GM21423 (cell line): ENCODE measurements around the gene MUC16.

ENCODE experiments used
- ATAC-seq: cut with Tn5 transposase; IDR thresholded peaks from one replicate; pipeline ENCODE4 v1.9.1; 2021; ENCODE audit warnings: mild to moderate bottlenecking, moderate library complexity; ENCODE audit not compliant: unreplicated experiment

The MUC16 gene

GRCh38 chr19:9009431-9009830 is 778 bp downstream of the MUC16 start:
- no peak for ATAC-seq

- no peak for ATAC-seq
These were observed 1.5 kb downstream of the MUC16 start for GRCh38 chr19:9008667-9009066.

GRCh38 chr19:9000933-9001332 is 9.3 kb downstream of the MUC16 start:
- no peak for ATAC-seq

- ATAC-seq = no peak
These were observed 22.0 kb downstream of the MUC16 start for GRCh38 chr19:8988204-8988603.

- ATAC-seq = no peak
These were observed 23.9 kb downstream of the MUC16 start for GRCh38 chr19:8986296-8986695.

- ATAC-seq = no peak
These were observed 36.6 kb downstream of the MUC16 start for GRCh38 chr19:8973501-8974091.

GRCh38 chr19:8965887-8966286 is 44.3 kb downstream of the MUC16 start:
- ATAC-seq = no peak
